Measurements from ENCODE around the gene DLEC1. TPM values are rescaled to one million over a fixed set of nuclear protein-coding genes. Genes with fewer than 3 reads are reported as not detected.

The DLEC1 gene
- total and polyA plus RNA-seq, 2 experiments from 2014 or later: 0.31 to 0.66 TPM

DNA sequence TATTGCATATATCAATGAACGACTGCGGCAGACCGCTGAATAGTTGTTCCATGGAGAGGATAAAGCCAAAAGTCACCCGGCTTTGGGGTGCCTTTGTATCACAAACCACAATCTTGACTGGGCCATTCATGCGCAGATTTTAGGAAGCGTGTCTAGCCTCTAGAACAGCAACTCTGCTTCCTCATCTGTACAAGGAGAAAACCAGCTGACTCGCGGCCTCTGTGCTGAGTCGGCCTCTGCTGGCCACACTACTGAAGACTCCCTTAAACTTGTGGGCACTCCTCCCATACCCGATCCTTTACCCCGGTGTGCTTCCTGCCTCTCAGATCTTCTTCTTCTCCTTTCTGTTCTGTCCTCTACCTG lies 872 bp downstream of the DLEC1 start:
- H3K27ac ChIP-seq (ENCODE audit: low read depth): no peak overlapping the region
- peak; percentile 79 for ATAC-seq
- peak; percentile 64 for DNase-seq (ENCODE audit: low spot score)
- peak overlapping the region; percentile 58 for H3K4me3 ChIP-seq
- H3F3A ChIP-seq (replicated peaks; ENCODE audit: low read depth): no peaks in the 10 kb centered on the region; the same call in 1 of the 2 replicates
- H3K27me3 ChIP-seq (ENCODE audit: insufficient read depth): peaks cover 32% of the 10 kb centered on the region
- H3K27me3 Mint-ChIP-seq (ENCODE audit: insufficient read depth, low read depth, poor library complexity): peaks cover 22% of the 10 kb centered on the region
- H4K20me1 ChIP-seq (replicated peaks; ENCODE audit: insufficient read depth): no peaks in the 10 kb centered on the region
- peaks cover 22% of the 10 kb centered on the region for H3K4me1 Mint-ChIP-seq
- H3K9me3 Mint-ChIP-seq: no peaks in the 10 kb centered on the region; the same call in 2 of the 3 replicates
- no peaks in the 10 kb centered on the region for H3K36me3 ChIP-seq (ENCODE audit: insufficient read depth)
- no peaks in the 10 kb centered on the region for H3K36me3 Mint-ChIP-seq (ENCODE audit: low read depth)
- peak overlapping the region; percentile 73 for H3K4me3 Mint-ChIP-seq
- H3K79me2 ChIP-seq (replicated peaks; ENCODE audit: insufficient read depth): no peaks in the 10 kb centered on the region
- H3K4me2 ChIP-seq: peak overlapping the region; percentile 83
- H3K9me2 ChIP-seq (ENCODE audit: insufficient read depth): no peaks in the 10 kb centered on the region
- no peak overlapping the region for H3K27ac Mint-ChIP-seq
- peak overlapping the region; percentile 80 for H2AFZ ChIP-seq
- TF ChIP-seq NANOG (IDR thresholded peaks at IDR 0.05; ENCODE audit: borderline replicate concordance) (no peak), EZH2phosphoT487 (IDR thresholded peaks at IDR 0.05; ENCODE audit: unreplicated experiment) (no peak), EZH2 (IDR thresholded peaks at IDR 0.05; ENCODE audit: low read depth, unreplicated experiment) (peak; percentile 32)
- TF ChIP-seq, protein P1, sequence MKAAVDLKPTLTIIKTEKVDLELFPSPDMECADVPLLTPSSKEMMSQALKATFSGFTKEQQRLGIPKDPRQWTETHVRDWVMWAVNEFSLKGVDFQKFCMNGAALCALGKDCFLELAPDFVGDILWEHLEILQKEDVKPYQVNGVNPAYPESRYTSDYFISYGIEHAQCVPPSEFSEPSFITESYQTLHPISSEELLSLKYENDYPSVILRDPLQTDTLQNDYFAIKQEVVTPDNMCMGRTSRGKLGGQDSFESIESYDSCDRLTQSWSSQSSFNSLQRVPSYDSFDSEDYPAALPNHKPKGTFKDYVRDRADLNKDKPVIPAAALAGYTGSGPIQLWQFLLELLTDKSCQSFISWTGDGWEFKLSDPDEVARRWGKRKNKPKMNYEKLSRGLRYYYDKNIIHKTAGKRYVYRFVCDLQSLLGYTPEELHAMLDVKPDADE (IDR thresholded peaks at IDR 0.05): no peak
- TF ChIP-seq, protein P2, sequence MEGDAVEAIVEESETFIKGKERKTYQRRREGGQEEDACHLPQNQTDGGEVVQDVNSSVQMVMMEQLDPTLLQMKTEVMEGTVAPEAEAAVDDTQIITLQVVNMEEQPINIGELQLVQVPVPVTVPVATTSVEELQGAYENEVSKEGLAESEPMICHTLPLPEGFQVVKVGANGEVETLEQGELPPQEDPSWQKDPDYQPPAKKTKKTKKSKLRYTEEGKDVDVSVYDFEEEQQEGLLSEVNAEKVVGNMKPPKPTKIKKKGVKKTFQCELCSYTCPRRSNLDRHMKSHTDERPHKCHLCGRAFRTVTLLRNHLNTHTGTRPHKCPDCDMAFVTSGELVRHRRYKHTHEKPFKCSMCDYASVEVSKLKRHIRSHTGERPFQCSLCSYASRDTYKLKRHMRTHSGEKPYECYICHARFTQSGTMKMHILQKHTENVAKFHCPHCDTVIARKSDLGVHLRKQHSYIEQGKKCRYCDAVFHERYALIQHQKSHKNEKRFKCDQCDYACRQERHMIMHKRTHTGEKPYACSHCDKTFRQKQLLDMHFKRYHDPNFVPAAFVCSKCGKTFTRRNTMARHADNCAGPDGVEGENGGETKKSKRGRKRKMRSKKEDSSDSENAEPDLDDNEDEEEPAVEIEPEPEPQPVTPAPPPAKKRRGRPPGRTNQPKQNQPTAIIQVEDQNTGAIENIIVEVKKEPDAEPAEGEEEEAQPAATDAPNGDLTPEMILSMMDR (conservative IDR thresholded peaks at IDR 0.05; ENCODE audit: low read depth in 2 of 2): peak; percentile 29 to 59; a peak in 3 of 4 replicates
- no peaks in the 10 kb centered on the region; the same call in 1 of the 2 replicates for H3K4me1 ChIP-seq (ENCODE audit: insufficient read depth)

DNA sequence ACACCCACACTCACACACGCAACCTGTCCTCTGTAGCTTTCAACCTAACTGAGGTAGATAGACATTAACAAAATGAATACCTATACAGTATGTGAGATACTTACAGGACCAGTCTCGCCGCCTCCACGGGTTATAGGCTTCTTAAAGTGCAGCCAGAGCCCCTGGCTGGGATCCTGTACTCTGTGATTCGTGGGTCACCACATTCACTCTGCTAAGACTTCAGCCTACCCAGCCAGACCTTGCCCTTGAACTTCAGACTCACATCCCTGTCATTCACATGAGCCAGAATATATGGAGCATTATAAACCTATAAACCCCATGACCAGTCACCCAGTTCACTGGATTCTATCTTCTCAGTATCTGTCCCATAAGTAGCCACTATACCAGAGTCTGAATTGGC lies 1.4 kb downstream of the DLEC1 start:
- Histone ChIP-seq H3K4me2 (peak overlapping the region; percentile 83), H3K4me1 (ENCODE audit: insufficient read depth) (no peaks in the 10 kb centered on the region; the same call in 1 of the 2 replicates), H3K36me3 (ENCODE audit: insufficient read depth) (no peaks in the 10 kb centered on the region), H3K27ac (ENCODE audit: low read depth) (no peak overlapping the region), H3K9me2 (ENCODE audit: insufficient read depth) (no peaks in the 10 kb centered on the region), H4K20me1 (replicated peaks; ENCODE audit: insufficient read depth) (no peaks in the 10 kb centered on the region), H3K4me3 (0 out of 2 replicates have a peak overlapping the region, but pooled peaks have one; percentile 58), H3K27me3 (ENCODE audit: insufficient read depth) (peaks cover 32% of the 10 kb centered on the region), H3F3A (replicated peaks; ENCODE audit: low read depth) (no peaks in the 10 kb centered on the region; the same call in 1 of the 2 replicates), H3K79me2 (replicated peaks; ENCODE audit: insufficient read depth) (no peaks in the 10 kb centered on the region), H2AFZ (no peak overlapping the region)
- Mint-ChIP-seq H3K4me1 (peaks cover 22% of the 10 kb centered on the region), H3K36me3 (ENCODE audit: low read depth) (no peaks in the 10 kb centered on the region), H3K27me3 (ENCODE audit: insufficient read depth, low read depth, poor library complexity) (peaks cover 22% of the 10 kb centered on the region), H3K9me3 (no peaks in the 10 kb centered on the region; the same call in 2 of the 3 replicates), H3K27ac (no peak overlapping the region), H3K4me3 (peak overlapping the region; percentile 73)
- no peak for DNase-seq (ENCODE audit: low spot score)
- ATAC-seq: no peak
- TF ChIP-seq NANOG (IDR thresholded peaks at IDR 0.05; ENCODE audit: borderline replicate concordance) (no peak), EZH2 (IDR thresholded peaks at IDR 0.05; ENCODE audit: low read depth, unreplicated experiment) (no peak), EZH2phosphoT487 (IDR thresholded peaks at IDR 0.05; ENCODE audit: unreplicated experiment) (no peak), POLR2AphosphoS5 (IDR thresholded peaks at IDR 0.05; ENCODE audit: low read depth) (no peak), ZNF114 (CRISPR knock-in tag; IDR thresholded peaks at IDR 0.05) (no peak), CREB1 (CRISPR knock-in tag; IDR thresholded peaks at IDR 0.05; ENCODE audit: low read depth) (no peak), STAT1 (IDR thresholded peaks at IDR 0.05; ENCODE audit: unreplicated experiment) (no peak)
- TF ChIP-seq, protein P2 (conservative IDR thresholded peaks at IDR 0.05; ENCODE audit: low read depth in 2 of 2): no peak
- TF ChIP-seq, protein P1 (IDR thresholded peaks at IDR 0.05): no peak
- TF ChIP-seq, protein P3, sequence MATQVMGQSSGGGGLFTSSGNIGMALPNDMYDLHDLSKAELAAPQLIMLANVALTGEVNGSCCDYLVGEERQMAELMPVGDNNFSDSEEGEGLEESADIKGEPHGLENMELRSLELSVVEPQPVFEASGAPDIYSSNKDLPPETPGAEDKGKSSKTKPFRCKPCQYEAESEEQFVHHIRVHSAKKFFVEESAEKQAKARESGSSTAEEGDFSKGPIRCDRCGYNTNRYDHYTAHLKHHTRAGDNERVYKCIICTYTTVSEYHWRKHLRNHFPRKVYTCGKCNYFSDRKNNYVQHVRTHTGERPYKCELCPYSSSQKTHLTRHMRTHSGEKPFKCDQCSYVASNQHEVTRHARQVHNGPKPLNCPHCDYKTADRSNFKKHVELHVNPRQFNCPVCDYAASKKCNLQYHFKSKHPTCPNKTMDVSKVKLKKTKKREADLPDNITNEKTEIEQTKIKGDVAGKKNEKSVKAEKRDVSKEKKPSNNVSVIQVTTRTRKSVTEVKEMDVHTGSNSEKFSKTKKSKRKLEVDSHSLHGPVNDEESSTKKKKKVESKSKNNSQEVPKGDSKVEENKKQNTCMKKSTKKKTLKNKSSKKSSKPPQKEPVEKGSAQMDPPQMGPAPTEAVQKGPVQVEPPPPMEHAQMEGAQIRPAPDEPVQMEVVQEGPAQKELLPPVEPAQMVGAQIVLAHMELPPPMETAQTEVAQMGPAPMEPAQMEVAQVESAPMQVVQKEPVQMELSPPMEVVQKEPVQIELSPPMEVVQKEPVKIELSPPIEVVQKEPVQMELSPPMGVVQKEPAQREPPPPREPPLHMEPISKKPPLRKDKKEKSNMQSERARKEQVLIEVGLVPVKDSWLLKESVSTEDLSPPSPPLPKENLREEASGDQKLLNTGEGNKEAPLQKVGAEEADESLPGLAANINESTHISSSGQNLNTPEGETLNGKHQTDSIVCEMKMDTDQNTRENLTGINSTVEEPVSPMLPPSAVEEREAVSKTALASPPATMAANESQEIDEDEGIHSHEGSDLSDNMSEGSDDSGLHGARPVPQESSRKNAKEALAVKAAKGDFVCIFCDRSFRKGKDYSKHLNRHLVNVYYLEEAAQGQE (IDR thresholded peaks at IDR 0.05; ENCODE audit: unreplicated experiment): no peak

Measured in GM23338 (cell line).